Measurements from ENCODE around the gene SPEG.

- TF ChIP-seq ZFP30 (CRISPR knock-in tag; IDR thresholded peaks at IDR 0.05) (no peak), GLIS3 (CRISPR knock-in tag; IDR thresholded peaks at IDR 0.05) (no peak), OSR1 (CRISPR knock-in tag; IDR thresholded peaks at IDR 0.05) (no peak), PATZ1 (CRISPR knock-in tag; IDR thresholded peaks at IDR 0.05; ENCODE audit: borderline replicate concordance) (no peak), ZC3H10 (CRISPR knock-in tag; IDR thresholded peaks at IDR 0.05) (no peak), CSDC2 (CRISPR knock-in tag; IDR thresholded peaks at IDR 0.05) (no peak), ISL1 (CRISPR knock-in tag; IDR thresholded peaks at IDR 0.05) (no peak), RARB (CRISPR knock-in tag; IDR thresholded peaks at IDR 0.05) (no peak), ESRRG (CRISPR knock-in tag; IDR thresholded peaks at IDR 0.05) (no peak)
- TF ChIP-seq, protein P1, sequence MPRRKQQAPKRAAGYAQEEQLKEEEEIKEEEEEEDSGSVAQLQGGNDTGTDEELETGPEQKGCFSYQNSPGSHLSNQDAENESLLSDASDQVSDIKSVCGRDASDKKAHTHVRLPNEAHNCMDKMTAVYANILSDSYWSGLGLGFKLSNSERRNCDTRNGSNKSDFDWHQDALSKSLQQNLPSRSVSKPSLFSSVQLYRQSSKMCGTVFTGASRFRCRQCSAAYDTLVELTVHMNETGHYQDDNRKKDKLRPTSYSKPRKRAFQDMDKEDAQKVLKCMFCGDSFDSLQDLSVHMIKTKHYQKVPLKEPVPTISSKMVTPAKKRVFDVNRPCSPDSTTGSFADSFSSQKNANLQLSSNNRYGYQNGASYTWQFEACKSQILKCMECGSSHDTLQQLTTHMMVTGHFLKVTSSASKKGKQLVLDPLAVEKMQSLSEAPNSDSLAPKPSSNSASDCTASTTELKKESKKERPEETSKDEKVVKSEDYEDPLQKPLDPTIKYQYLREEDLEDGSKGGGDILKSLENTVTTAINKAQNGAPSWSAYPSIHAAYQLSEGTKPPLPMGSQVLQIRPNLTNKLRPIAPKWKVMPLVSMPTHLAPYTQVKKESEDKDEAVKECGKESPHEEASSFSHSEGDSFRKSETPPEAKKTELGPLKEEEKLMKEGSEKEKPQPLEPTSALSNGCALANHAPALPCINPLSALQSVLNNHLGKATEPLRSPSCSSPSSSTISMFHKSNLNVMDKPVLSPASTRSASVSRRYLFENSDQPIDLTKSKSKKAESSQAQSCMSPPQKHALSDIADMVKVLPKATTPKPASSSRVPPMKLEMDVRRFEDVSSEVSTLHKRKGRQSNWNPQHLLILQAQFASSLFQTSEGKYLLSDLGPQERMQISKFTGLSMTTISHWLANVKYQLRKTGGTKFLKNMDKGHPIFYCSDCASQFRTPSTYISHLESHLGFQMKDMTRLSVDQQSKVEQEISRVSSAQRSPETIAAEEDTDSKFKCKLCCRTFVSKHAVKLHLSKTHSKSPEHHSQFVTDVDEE (CRISPR knock-in tag; IDR thresholded peaks at IDR 0.05) = no peak
Measured at GRCh38 chr2:219400562-219400961, 34.1 kb upstream of the SPEG start.

Data from SK-N-SH treated with all-trans-retinoic acid at 6 μM for 48 hours (cell line).